NCI-H1092 treated with DMSO at 0.1 percent for 48 hours (cell line): ENCODE results near the gene TBC1D32.
"Not testable (repeated sequence)": the region's sequence is repeated elsewhere in the genome, so short reads cannot be mapped to it uniquely, and the experiment has no call there.

ENCODE experiments used
- DNase-seq: peaks from one replicate; lab custom pipeline; 2025; lab: John Stamatoyannopoulos, UW

Gene TBC1D32

DNA sequence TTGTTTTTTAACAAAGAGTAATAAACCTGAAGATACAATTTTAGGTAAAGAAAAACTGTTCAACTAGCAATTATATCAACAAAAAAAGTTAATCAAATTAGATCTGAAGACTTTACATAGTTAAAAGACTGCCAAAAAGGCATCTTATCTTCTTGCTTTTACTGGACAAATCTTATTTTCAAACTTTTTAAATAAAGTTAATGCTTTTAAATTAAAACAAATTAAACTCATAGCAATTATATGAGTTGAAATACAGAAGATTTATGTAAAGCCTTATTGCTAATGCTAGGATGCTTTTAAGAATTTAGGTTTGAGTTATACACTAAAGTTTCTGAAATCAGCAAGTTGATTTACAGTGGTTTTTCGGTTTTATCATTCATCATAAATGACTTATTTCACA lies 227.3 kb downstream of the TBC1D32 start:
- no peak for DNase-seq

DNA sequence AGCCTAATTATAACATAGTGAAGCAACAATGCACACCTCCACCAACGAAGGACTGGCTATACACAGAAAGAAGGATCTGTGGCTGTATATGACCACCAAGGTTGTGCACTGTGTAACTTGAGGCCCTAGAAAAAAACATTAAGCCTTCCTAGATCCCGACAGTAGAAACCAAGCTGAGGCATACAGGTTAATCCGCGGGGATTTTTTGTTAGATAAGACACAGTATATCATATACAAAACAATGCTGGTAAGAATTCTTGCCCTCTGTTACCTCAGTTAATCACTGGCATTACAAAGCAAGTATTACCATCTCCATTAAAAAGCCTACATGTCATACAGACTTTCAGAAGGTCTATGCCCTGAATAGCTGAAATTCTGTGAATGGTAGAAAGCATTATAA lies 228.8 kb downstream of the TBC1D32 start:
- DNase-seq: no peak

DNA sequence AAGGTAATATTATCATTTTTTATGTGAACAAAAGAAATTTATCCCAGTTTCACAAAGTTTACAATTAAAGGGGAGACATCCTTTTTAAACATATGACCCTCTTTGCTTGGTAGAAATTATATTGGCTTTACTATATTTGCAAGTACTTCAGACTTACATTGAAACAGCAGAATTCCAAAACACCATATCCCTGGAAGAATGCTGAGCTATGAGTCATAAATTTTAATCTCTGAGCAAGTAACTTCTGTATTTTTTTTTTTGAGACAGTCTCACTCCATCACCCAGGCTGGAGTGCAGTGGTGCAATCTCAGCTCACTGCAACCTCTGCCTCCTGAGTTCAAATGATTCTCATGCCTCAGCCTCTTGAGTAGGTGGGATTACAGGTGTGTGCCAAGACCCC lies 240.4 kb downstream of the TBC1D32 start:
- DNase-seq: no peak

DNA sequence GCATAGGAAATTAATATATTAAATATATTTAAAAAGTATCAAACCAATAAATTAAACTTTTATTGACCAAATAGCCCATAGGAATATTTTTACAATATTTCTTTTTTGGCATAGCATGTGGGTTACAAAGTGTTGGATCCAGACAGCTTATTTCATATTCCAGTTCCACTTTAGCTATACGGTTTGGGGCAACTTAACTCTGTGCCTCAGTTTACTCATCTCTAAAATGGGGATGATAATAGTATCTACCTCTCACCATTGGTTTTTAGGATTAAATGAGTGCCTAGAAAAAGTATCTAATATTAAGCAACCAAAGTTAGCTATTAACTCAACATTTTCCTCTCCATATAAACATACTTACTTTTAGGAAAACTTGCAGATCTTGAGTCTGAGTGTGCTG lies 243.8 kb downstream of the TBC1D32 start:
- no peak for DNase-seq

DNA sequence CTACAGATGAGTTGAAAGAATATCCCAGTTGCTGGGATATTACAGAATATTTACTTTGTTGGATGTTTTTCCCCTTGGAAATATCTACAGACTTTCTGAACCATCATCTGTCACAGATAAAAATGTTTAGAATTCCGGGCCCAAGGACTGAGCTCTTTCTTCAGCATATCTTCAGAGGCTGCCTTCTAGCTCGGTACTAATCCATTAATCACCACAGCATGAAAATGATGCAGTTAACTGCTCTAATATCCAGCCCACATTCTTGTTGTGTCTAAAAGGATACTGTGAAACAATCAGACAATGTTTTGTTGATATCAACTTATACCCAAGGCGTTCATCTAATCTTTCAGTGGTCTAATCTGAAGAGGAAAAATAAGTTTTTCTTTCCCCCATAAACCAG lies 247.4 kb downstream of the TBC1D32 start:
- DNase-seq: no peak

DNA sequence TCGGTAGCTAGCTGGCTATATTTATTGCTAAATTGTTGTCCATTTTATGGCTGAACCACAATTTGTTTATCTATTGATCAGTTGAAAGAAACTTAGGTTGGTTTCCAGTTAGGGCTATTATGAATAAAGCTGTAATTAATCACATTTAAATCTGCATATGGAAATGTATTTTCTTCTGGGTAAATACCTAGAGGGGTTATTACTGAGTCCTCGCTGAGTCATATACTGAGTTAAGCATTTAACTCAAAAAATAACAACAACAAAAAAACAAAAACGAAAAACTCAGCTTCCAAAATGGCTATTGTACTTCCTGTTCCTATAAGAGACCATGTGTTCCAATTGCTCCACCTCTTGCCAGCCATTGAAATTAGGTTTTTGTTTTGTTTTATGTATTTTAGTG lies 258.2 kb downstream of the TBC1D32 start:
- DNase-seq: no peak

DNA sequence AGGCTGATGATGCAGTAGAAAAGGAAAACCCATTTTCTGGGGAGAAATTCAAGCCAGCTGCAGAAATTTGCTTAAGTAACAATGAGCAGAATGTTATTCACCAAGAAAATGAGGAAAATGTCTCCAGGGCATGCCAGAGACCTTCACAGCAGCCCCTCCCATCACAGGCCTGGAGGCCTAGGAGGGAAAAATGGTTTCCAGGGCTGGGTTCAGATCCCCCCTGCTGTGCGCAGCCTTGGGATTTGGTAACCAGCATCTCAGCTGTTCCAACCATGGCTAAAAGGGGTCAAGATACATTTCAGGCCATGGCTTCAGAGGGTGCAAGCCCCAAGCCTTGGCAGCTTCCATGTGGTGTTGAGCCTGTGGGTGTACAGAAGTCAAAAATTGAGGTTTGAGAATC lies 265.5 kb downstream of the TBC1D32 start:
- not testable (repeated sequence) for DNase-seq

DNA sequence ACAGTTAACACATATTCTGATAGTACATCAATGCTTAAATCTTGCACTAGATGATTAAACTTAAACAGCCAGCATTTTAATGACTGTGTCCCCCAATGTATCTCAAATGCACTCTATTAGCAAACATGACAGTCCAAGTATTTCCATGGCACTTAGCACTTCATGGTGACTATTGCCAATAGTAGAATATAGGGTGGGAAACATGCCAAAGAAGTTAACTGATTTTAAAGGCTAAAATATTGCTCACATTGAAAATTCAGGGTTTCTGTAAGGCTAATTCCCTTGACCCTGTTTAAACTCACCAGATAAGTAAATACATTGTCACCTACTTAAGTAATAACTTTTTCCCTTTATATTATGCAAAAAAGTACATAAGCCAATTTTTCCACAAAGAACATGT lies 266.9 kb downstream of the TBC1D32 start:
- DNase-seq: no peak

DNA sequence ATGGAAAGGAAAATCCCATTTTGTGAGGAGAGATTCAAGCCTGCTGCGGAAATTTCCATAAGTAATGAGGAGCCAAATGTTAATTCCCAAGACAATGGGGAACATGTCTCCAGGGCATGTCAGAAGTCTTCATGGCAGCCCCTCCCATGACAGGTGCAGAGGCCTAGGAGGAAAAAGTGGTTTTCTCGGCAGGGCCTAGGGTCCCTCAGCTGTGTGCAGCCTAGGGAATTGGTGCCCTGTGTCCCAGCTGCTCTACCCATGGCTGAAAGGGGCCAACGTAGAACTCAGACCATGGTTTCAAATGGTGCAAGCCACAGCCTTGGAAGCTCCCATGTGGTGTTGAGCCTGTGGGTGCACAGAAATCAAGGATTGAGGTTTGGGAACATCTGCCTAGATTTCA lies 269.9 kb downstream of the TBC1D32 start:
- no peak for DNase-seq

DNA sequence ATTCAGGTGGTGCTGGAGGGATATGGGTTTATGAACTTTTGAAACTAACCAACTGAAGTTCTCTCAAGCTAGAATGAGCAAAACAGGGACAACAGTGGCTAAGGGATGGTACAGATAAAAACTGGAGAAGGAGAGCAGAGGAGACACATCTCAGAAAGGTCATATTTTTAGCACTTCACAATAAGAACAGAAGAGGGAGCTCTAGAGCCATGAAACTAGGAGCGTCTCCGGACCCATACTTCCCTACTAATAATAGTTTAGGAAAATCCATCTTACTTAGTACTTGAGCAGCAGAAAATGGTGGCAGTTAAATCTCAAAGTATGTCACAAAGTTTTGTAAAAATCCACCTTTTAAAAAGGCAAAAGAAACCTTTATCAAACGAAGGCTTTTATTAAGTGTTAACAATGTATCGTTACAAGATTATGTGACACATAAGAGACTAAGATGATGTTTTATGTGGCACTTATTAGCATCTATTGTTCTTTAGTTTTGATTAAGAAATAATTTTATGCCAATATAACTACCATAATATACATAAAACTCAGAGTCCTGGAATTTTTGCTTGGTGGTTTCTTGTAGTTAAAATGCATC lies 278.6 kb downstream of the TBC1D32 start:
- DNase-seq: peak; percentile 22

DNA sequence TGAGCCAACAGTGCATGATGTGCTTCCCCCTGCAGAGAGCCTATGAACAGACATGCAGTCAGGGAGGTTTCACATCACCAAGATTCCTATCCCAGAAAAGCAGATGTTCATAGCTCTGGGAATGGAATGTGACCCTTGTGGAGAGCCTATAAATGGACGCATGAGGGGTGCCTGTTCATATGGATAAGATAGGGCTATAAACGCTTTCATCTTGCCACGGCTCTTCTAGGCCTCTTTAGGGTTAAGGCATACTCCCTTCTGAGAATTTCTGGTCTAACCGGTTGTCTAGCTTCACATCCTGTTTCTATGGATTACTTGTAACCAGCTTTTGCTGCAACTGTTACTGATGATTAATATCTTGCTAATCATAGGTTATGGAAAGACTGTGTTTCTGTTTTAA lies 285.7 kb downstream of the TBC1D32 start:
- DNase-seq: not testable (repeated sequence)

DNA sequence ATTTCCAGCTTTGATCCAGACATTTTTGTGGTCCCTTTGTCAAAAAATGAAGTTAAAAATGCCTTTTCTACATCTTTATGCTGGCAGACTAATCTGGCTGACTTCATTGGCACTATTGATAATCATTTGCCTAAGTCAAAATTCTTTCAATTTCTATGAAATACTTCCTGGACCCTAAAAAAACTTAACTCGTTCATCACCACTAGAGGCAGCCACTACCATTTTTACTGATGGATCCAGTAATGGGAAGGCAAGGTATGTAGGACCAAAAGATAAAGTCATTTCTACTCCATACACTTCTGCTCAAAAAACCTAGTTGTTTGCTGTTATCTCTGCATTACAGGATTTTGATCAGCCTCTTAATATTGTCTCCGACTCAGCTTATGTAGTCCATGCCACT lies 289.4 kb downstream of the TBC1D32 start:
- DNase-seq: not testable (repeated sequence)

DNA sequence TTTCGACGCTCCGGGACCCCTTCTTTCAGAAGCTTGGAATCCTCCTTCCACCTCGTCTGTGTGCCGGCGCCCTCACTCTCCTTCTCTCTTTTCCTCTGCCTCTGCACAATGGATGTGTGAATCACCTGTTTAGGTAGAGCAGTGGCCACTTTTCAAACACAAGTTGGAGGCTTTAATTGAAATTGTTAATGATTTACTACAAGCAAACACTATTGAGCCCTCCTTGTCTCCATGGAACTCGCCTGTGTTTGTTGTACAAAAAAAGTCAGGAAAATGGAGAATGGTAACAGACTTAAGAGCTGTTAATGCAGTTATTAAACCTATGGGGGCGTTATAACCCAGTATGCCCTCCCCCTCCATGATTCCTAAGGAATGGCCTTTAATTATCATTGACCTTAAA lies 290.6 kb downstream of the TBC1D32 start:
- not testable (repeated sequence) for DNase-seq

DNA sequence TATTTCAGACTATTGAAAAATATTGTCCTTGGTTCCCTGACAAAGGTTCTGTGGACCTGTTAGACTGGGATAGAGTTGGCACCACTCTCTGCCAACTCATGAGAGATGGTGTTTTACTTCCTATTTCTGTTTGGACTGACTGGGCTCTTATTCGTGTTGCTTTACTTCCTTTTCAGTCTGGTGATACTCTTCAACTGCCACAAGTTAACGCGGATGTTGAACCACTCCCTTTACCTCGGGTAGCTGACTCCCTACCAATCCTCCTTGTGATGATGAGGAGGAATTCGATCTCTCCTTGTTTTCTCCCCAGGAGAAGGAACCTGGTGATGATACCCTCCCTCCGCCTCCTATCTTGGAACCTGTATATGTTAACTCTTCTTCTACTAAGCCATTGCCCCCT lies 291.1 kb downstream of the TBC1D32 start:
- not testable (repeated sequence) for DNase-seq

DNA sequence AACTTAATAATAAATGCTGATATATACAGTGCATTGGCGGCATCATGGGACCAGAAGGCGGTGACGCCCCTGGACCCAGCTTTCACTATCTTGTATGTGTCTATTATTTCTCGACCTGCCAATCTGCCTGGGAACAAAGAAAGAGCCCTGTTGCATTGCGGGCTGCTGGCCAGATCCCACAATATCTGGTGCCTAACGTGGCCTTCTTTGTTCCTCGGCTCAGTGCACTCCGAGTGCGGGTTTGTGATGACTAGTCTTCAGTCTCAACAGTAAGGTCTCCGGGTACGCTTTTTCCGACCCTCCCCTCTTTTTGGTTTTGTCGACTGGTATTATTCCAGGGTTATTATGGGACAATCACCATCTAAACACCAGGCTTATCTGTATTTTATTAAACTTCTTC lies 291.5 kb downstream of the TBC1D32 start:
- no peak for DNase-seq

DNA sequence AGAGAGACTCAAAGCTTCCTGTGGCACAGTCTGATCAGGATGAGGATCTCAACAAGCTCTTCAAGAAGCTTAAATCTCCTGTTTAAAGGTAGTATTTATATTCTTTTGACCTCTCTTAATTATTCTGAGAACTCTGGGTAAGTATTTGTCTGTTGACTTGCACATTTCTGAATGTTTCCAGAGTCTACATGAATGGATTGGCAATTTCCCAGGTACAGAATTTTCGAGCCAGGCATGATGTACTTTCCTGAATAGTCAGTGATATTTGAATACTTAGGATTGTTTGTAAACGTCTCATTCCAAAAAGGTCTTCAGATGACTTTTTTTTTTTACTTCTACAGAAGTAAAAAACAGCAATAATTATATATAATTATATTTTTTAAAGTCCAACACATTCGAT lies 293.4 kb downstream of the TBC1D32 start:
- no peak for DNase-seq

DNA sequence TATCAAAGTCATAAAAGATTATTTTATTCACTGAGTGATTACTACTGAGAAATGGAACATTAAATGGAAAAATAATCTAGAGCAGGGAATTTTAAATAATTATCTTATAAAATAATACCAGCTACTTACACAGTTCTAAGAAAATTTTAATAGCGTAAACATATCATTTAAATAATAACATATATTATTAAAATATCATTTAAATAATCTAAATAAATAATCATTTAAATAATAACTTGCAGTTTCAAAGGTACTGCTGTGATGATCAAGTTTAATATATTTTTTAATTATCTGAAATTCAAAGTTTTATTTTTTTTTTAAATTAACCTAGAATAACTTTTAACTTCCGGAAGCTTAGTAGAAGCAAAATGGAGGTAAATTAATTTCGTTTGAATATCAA lies 301.2 kb downstream of the TBC1D32 start:
- no peak for DNase-seq

DNA sequence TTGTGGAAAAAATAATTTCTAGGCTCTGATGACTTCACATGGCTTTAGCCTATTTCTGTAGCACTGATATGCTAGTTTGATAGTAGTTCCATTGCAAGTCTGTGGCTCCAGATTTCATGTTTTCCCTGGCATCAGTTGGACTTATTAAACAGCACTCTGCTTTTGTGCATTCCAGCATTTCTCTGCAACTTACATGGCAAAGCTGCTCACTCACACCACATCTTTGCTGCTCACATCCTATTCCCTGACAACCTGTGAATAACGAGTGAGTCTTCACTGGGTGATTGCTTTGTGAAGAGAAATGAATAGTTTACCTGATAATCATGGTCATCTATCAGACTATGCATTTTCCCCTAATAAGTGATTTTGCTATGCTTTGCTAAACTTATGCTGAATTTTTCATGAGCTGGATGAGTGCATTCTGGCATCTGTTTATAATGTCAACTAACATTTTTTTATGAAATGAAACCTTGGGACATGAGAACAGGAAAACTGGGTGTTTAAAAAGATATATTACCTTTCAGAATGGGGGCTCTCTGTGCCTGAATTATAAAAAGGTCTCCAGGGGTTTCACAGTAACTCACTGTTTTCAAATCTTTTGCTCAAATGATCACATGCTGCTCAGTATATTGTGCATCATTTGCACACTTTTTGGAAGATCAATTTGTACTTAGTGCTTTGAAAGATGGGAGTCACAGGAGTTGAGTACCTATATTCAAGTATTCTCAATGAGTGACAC lies 301.8 kb downstream of the TBC1D32 start:
- DNase-seq: no peak
